Heart left ventricle (tissue), 16 donors: ENCODE measurements around the gene TIMP1. TPM values are rescaled to one million over a fixed set of nuclear protein-coding genes. Genes with fewer than 3 reads are reported as not detected.

ENCODE experiments used
- ATAC-seq, 4 donors: fragments of 200-7000 bp; cut with Tn5 transposase; one replicate each; pipeline ENCODE4 v1.9.1; 2020 to 2022; ENCODE audit warnings: moderate library complexity in 4 of 4, mild to moderate bottlenecking in 3 of 4, moderate number of reproducible peaks in 1 of 4
- DNase-seq, 5 donors: peaks; one replicate each; pipeline ENCODE4 v3.0.0-alpha.2; 2020
- H3K27ac ChIP-seq, 12 donors: fragments of 200-600 bp; sonication (generic) in 4 of 12; one replicate each; pipeline versions ENCODE4 v1.5.0 to v1.8.0; 2016 to 2022; ENCODE audit warnings: mild to moderate bottlenecking in 2 of 12
- H3K27me3 ChIP-seq, 9 donors: fragments of 200-600 bp; sonication (generic) in 2 of 9; one replicate each; pipeline versions ENCODE4 v1.5.1 to v1.8.0; 2016 to 2022; ENCODE audit warnings: mild to moderate bottlenecking in 3 of 9
- H3K36me3 ChIP-seq, 9 donors: fragments of 200-600 bp; sonication (generic) in 2 of 9; one replicate each; pipeline versions ENCODE4 v1.5.0 to v1.8.0; 2018 to 2022; ENCODE audit warnings: mild to moderate bottlenecking in 2 of 9
- H3K4me1 ChIP-seq, 12 donors: fragments of 200-600 bp; sonication (generic) in 4 of 12; one replicate each; pipeline versions ENCODE4 v1.5.0 to v1.8.0; 2016 to 2022; ENCODE audit warnings: mild to moderate bottlenecking in 3 of 12
- H3K4me3 ChIP-seq, 12 donors: fragments of 200-600 bp; sonication (generic) in 4 of 12; one replicate each; pipeline versions ENCODE4 v1.5.0 to v1.8.0; 2017 to 2022; ENCODE audit warnings: mild to moderate bottlenecking in 9 of 12, moderate library complexity in 4 of 12
- H3K9me3 ChIP-seq, 12 donors: fragments of 200-600 bp; sonication (generic) in 4 of 12; one replicate each; pipeline versions ENCODE4 v1.5.0 to v1.8.0; 2016 to 2022; ENCODE audit warnings: mild to moderate bottlenecking in 1 of 12
- POLR2A ChIP-seq, 2 donors: fragments of 450-650 bp; IDR thresholded peaks; one replicate each; pipeline ENCODE4 v1.6.1; 2017; ENCODE audit warnings: antibody characterized with exemption in 2 of 2, mild to moderate bottlenecking in 2 of 2, moderate library complexity in 2 of 2
- WGBS, 4 donors: extraction: QIAGEN DNeasy Blood & Tissue Kit in 2 of 4; methylation state at CpG; one replicate each; pipeline versions ENCODE4 v1.1.5 to v1.1.7; 2013 to 2018; 5-methylcytosine and 5-hydroxymethylcytosine counted together
- intact Hi-C, 10 donors: fragments of 100-400 bp; cut with DNase I; formaldehyde crosslinking; loops; one replicate each; pipeline versions ENCODE4 v1.11.1 to v1.14.2; 2022
- polyA plus RNA-seq, 2 donors: library from polyadenylated mRNA; stranded (reverse); fragments of 200-250 nt; gene quantifications; one replicate each; pipeline ENCODE4 v1.2.3, GENCODE V29; 2013
- total RNA-seq, 9 donors: library from RNA; depleted of rRNA in 2 of 9; stranded (reverse); fragments of >200 nt in 2 of 9; fragmentation: NEBNext Ultra II Directional in 3 of 9; extraction: Animal tissue kit (Norgen Biotek cat#: 25700) in 3 of 9; gene quantifications; one replicate each; pipeline versions ENCODE4 v1.1.0 to v1.2.4, GENCODE V29; 2016 to 2023
- TF ChIP-seq, protein P1 (sequence below), 12 donors: fragments of 200-600 bp; sonication (generic) in 4 of 12; IDR thresholded peaks; one replicate each; pipeline versions ENCODE4 v1.5.0 to v1.8.0; 2018 to 2022; ENCODE audit warnings: antibody characterized with exemption in 12 of 12, mild to moderate bottlenecking in 5 of 12
- donor health status: ischemic (EF 13 %, LVEDD 7.1; RV severe dilation, severe dysfunction).
- donor health status: healthy with polysubstance abuse.
- donor health status: DM: no; HTN: yes; CAD: no.
- donor health status: DM: no; HTN: no; CAD: no.
- donor health status: ischemic (EF 25% LVEDD 6.9; RV normal size, moderate dysfunction).
- donor health status: ischemic (EF 25% LVEDD 5.7; RV mildly dilated, moderate dysfunction).
- donor health status: healthy.
- donor health status: DM: yes; HTN: yes; CAD: no.
- donor health status: ischemic (EF 35%, LVEDD 5.7; RV mildly dilated, moderate dysfunction).
- donor health status: nonischemic (EF 11% LVEDD 7.7; RV severe dilation, severe dysfunction).
- donor health status: DM: yes; HTN: yes; CAD: no.
- donor health status: PGD.
- donor health status: ischemic (EF 29% LVEDD 5.4; RV normal size, mild dysfunction).
- donor health status: nonischemic (EF 23%, LVEDD 6.1; RV moderate dilation, normal function).

TIMP1 gene
- total and polyA plus RNA-seq, 11 donors = 52.5 to 864 (median 177) TPM

DNA sequence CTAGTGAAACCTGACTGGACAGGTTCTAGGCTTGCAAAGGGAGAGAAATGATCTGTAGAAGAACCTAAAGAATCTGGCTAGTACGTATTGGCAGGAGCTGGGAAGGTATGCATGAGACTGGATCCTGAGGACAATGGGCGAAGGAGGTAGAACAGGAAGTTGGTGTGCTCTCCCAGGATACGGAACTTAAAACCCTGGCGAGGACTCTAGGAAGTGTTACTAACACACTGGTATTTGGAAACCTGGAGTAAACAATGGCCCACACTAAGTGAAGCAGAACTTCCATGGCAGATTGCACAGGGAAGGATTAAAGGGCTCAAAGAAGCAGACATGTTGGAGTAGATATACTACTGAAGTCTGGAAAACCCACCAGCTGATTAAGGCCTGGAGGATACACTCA lies 28.3 kb downstream of the TIMP1 start:
- DNase-seq (no peak), ATAC-seq (no peak)
- WGBS, 4 donors = 59 to 74% (median 65%) methylated on average over 4 of the region's 4 CpGs
- Histone ChIP-seq H3K27me3 (no peaks in the 10 kb centered on the region), H3K9me3 (no peaks in the 10 kb centered on the region), H3K4me1 (no peaks in the 10 kb centered on the region), H3K27ac (no peak overlapping the region), H3K36me3 (no peaks in the 10 kb centered on the region), H3K4me3 (no peak overlapping the region)
- TF ChIP-seq POLR2A (IDR thresholded peaks at IDR 0.05) = no peak
- TF ChIP-seq, protein P1, sequence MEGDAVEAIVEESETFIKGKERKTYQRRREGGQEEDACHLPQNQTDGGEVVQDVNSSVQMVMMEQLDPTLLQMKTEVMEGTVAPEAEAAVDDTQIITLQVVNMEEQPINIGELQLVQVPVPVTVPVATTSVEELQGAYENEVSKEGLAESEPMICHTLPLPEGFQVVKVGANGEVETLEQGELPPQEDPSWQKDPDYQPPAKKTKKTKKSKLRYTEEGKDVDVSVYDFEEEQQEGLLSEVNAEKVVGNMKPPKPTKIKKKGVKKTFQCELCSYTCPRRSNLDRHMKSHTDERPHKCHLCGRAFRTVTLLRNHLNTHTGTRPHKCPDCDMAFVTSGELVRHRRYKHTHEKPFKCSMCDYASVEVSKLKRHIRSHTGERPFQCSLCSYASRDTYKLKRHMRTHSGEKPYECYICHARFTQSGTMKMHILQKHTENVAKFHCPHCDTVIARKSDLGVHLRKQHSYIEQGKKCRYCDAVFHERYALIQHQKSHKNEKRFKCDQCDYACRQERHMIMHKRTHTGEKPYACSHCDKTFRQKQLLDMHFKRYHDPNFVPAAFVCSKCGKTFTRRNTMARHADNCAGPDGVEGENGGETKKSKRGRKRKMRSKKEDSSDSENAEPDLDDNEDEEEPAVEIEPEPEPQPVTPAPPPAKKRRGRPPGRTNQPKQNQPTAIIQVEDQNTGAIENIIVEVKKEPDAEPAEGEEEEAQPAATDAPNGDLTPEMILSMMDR (IDR thresholded peaks at IDR 0.05) = no peak
- intact Hi-C loops = loop anchor here in 1 of 10 donors (10.0 kb wide), 1 partner anchor 46 kb away; the partner anchor contains the start of gene ARAF

DNA sequence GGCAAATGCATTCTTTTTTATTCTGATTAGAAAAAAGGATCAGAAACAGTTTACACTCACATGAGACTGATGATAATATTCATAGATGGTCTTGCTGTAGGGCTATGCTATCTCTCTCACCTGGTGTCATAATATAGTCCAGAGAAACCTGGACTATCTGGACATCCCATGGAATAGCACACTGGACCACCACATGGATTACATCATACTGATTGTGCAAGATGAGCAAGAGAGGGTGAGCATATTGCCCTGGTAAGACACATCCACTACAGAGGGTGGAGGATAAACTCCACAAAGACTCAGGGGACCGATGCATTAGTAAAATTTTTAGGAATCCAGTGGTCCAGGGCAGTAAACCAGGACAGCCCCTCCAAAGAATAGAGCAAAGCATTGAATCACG lies 29.3 kb downstream of the TIMP1 start:
- Histone ChIP-seq H3K27me3 (no peaks in the 10 kb centered on the region), H3K36me3 (no peaks in the 10 kb centered on the region), H3K9me3 (no peaks in the 10 kb centered on the region), H3K4me1 (no peaks in the 10 kb centered on the region), H3K27ac (no peak overlapping the region), H3K4me3 (no peak overlapping the region)
- 64 to 93% (median 86%) methylated on average over 2 of the region's 2 CpGs for WGBS, 4 donors
- DNase-seq (no peak), ATAC-seq (no peak)
- no peak for TF ChIP-seq POLR2A (IDR thresholded peaks at IDR 0.05)
- TF ChIP-seq, protein P1 (IDR thresholded peaks at IDR 0.05) = no peak
- intact Hi-C loops = loop anchor here in 1 of 10 donors (10.0 kb wide), 1 partner anchor 47 kb away; the partner anchor contains the start of gene ARAF

DNA sequence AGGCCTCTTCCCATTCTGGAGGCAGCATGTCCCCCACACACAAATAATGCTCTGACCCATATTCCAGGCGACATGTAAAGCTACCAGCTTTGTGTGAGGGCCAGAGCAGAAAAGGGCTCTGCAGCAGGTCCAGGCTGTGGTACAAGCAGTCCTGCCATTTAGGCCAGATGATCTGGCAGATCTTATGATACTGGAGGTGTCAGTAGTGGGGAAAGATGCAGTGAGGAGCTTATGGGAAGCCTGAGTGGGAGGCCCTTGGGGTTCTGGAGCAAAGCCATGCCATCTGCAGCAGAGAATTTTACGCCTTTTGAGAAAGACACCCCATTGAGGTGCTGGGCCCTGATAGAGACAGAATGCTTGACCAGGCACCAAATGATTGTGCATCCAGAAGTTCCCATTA lies 29.7 kb downstream of the TIMP1 start:
- Histone ChIP-seq H3K27me3 (no peaks in the 10 kb centered on the region), H3K27ac (no peak overlapping the region), H3K9me3 (no peaks in the 10 kb centered on the region), H3K36me3 (no peaks in the 10 kb centered on the region), H3K4me3 (no peak overlapping the region), H3K4me1 (no peaks in the 10 kb centered on the region)
- WGBS, 4 donors = 63 to 91% (median 84%) methylated on average over 2 of the region's 2 CpGs
- no peak for TF ChIP-seq POLR2A (IDR thresholded peaks at IDR 0.05)
- TF ChIP-seq, protein P1 (IDR thresholded peaks at IDR 0.05) = no peak
- DNase-seq (no peak), ATAC-seq (no peak)
- intact Hi-C loops = loop anchor here in 1 of 10 donors (10.0 kb wide), 1 partner anchor 47 kb away; the partner anchor contains the start of gene ARAF

DNA sequence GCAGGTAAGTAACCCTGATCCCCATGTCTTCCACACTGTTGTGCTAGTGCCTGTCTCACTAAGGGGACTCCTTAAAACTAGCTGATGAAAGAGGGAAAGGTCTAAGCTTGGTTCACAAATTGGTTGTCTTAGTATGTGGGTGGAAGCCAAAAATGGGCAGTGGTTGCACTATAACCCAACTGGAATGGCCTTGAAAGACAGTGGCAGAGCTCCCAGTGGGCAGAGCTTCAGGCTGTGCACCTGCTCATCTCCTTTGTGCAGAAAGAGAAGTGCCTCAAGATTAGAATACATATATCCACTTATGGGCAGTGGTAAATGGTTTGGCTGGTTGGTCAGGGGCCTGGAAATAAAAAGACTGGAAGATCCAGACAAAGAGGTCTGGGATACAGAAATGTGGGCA lies 30.2 kb downstream of the TIMP1 start:
- Histone ChIP-seq H3K27me3 (no peaks in the 10 kb centered on the region), H3K4me1 (no peaks in the 10 kb centered on the region), H3K9me3 (no peaks in the 10 kb centered on the region), H3K4me3 (no peak overlapping the region), H3K27ac (no peak overlapping the region), H3K36me3 (no peaks in the 10 kb centered on the region)
- TF ChIP-seq, protein P1 (IDR thresholded peaks at IDR 0.05) = no peak
- TF ChIP-seq POLR2A (IDR thresholded peaks at IDR 0.05) = no peak
- intact Hi-C loops = loop anchor here in 1 of 10 donors (10.0 kb wide), 1 partner anchor 48 kb away; the partner anchor contains the start of gene ARAF
- DNase-seq = no peak
- no peak for ATAC-seq
